IMR-90 (cell line): ENCODE data around the gene PGK2.

Experiments used
- BHLHE40 ChIP-seq: fragments of 150-350 bp; IDR thresholded peaks from 2 replicates; pipeline ENCODE4 v1.6.1; 2016; ENCODE audit warnings: mild to moderate bottlenecking, low read depth, low read length
- CEBPB ChIP-seq: IDR thresholded peaks from 2 replicates; pipeline ENCODE4 v1.6.1; 2012; ENCODE audit warnings: low read depth, low read length, improper control_type of control experiment
- ELK1 ChIP-seq: fragments of 150-350 bp; IDR thresholded peaks from 2 replicates; pipeline ENCODE4 v1.6.1; 2016; ENCODE audit warnings: low read depth, mild to moderate bottlenecking, low read length, moderate library complexity, borderline replicate concordance
- FOS ChIP-seq: fragments of 150-350 bp; IDR thresholded peaks from 2 replicates; pipeline ENCODE4 v1.6.1; 2016; ENCODE audit warnings: low read depth, low read length
- MAFK ChIP-seq: IDR thresholded peaks from 2 replicates; pipeline ENCODE4 v1.6.1; 2012; ENCODE audit warnings: low read depth, low read length, improper control_type of control experiment
- MAZ ChIP-seq: IDR thresholded peaks from 2 replicates; pipeline ENCODE4 v1.6.1; 2012; ENCODE audit warnings: low read depth, mild to moderate bottlenecking, low read length, improper control_type of control experiment, moderate library complexity, borderline replicate concordance
- MXI1 ChIP-seq: IDR thresholded peaks from 2 replicates; pipeline ENCODE4 v1.6.1; 2012; ENCODE audit warnings: low read depth, mild to moderate bottlenecking, low read length, moderate library complexity, borderline replicate concordance
- POLR2A ChIP-seq: IDR thresholded peaks from 2 replicates; pipeline ENCODE4 v1.6.1; 2012; ENCODE audit warnings: mild to moderate bottlenecking, low read depth, low read length
- RAD21 ChIP-seq: IDR thresholded peaks from 2 replicates; pipeline ENCODE4 v1.6.1; 2012; ENCODE audit warnings: low read length, improper control_type of control experiment
- RCOR1 ChIP-seq: IDR thresholded peaks from 2 replicates; pipeline ENCODE4 v1.6.1; 2012; ENCODE audit warnings: mild to moderate bottlenecking, low read length, improper control_type of control experiment; ENCODE audit not compliant: insufficient replicate concordance
- SMC3 ChIP-seq: fragments of 150-350 bp; IDR thresholded peaks from 2 replicates; pipeline ENCODE4 v1.6.1; 2016; ENCODE audit warnings: low read depth, mild to moderate bottlenecking, antibody characterized with exemption, low read length, moderate library complexity
- TF ChIP-seq, protein P1 (sequence below): conservative IDR thresholded peaks from 2 replicates; pipeline ENCODE4 v1.5.1; 2012; ENCODE audit warnings: mild to moderate bottlenecking, low read depth, low read length, improper control_type of control experiment

- TF ChIP-seq, protein P1, sequence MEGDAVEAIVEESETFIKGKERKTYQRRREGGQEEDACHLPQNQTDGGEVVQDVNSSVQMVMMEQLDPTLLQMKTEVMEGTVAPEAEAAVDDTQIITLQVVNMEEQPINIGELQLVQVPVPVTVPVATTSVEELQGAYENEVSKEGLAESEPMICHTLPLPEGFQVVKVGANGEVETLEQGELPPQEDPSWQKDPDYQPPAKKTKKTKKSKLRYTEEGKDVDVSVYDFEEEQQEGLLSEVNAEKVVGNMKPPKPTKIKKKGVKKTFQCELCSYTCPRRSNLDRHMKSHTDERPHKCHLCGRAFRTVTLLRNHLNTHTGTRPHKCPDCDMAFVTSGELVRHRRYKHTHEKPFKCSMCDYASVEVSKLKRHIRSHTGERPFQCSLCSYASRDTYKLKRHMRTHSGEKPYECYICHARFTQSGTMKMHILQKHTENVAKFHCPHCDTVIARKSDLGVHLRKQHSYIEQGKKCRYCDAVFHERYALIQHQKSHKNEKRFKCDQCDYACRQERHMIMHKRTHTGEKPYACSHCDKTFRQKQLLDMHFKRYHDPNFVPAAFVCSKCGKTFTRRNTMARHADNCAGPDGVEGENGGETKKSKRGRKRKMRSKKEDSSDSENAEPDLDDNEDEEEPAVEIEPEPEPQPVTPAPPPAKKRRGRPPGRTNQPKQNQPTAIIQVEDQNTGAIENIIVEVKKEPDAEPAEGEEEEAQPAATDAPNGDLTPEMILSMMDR: no peak
- TF ChIP-seq POLR2A: no peak
- TF ChIP-seq RCOR1: no peak
- no peak for TF ChIP-seq ELK1
- no peak for TF ChIP-seq MAZ
- no peak for TF ChIP-seq MAFK
- no peak for TF ChIP-seq CEBPB
- TF ChIP-seq MXI1: no peak
- TF ChIP-seq SMC3: no peak
- TF ChIP-seq RAD21: no peak
- no peak for TF ChIP-seq BHLHE40
- no peak for TF ChIP-seq FOS
These were observed 2.8 kb downstream of the PGK2 start for GRCh38 chr6:49784272-49784671.
